ENCODE measurements around the gene ZFYVE28.

DNA sequence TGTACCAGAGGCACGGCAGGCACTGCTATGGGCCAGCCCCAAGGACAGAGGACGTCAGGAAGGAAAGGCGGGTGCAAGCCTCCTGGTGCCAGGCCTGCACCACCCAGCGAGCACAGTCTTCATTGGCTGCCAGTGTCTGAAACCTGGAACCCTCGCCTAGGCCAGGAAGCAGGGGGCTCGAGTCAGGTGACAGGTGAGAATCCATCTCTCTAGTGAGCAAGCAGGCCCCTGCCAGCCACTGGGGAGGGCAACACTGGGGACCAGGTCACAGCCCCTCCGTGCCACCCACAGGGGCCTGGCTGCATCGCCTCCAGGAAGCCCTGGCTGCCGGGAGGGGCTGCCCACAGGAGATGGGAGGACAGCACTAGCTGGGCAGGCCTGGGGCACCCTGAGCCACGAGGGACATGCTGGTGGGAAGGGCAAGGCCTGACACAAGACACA is 169.6 kb downstream of the ZFYVE28 start:
- TF ChIP-seq, protein P1, sequence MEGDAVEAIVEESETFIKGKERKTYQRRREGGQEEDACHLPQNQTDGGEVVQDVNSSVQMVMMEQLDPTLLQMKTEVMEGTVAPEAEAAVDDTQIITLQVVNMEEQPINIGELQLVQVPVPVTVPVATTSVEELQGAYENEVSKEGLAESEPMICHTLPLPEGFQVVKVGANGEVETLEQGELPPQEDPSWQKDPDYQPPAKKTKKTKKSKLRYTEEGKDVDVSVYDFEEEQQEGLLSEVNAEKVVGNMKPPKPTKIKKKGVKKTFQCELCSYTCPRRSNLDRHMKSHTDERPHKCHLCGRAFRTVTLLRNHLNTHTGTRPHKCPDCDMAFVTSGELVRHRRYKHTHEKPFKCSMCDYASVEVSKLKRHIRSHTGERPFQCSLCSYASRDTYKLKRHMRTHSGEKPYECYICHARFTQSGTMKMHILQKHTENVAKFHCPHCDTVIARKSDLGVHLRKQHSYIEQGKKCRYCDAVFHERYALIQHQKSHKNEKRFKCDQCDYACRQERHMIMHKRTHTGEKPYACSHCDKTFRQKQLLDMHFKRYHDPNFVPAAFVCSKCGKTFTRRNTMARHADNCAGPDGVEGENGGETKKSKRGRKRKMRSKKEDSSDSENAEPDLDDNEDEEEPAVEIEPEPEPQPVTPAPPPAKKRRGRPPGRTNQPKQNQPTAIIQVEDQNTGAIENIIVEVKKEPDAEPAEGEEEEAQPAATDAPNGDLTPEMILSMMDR (IDR thresholded peaks at IDR 0.05) = no peak
- TF ChIP-seq POLR2A (IDR thresholded peaks at IDR 0.05) = no peak
- no peak for TF ChIP-seq EP300 (IDR thresholded peaks at IDR 0.05)

Data from ovary (tissue), 3 donors.